Measurements from ENCODE around the gene ARMCX4. TPM values are rescaled to one million over a fixed set of nuclear protein-coding genes. Genes with fewer than 3 reads are reported as not detected.

The ARMCX4 gene
- total RNA-seq: 0.70 and 1.4 TPM in 2 replicates

DNA sequence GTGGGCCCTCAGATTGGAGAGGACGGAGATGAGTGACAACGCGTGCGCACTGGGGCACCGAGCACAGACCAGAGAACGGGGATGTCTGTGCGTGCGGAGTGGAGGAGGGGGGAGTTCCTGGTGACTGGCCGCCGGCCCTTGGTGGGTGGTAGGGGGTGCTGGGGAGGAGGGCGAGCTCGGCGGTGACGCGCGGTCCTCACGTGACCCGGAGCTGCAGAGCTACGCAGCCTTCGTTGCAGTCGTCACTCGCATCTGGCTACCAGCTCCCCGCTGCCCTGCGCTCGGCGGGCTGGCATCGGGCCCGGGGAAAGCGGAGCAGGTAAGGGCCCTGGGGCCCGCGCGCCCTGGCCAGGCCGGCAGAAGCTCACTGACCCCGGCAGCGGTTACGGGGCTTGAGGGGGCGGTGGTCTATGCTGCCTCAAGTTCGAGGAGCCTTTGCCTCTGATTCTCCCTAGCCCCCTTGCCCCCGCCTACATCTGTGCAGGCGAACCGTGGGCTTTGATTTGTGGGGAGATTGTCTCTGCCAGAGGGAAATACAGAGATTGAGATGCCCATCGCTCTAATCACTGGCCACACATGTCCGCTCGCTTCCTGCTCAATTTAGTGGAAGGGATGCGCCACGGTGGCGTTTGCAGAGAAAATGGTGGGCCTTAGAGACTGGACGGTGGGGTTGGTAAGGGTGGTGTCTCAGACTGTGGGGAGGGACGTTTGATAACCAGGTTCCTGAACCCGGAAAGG is at the start of gene ARMCX4:
ARMCX4 (plus strand) TSS at position 245 of the 738 bp plus-strand sequence. CDS start 3,134 bp downstream, outside the sequence.

Other genes with a start within 250 kb of the ARMCX4 start
- not detected in 2 replicates for gene TAF7L, start 194.1 kb upstream of the ARMCX4 start, total RNA-seq
- gene TIMM8A, start 136.7 kb upstream of the ARMCX4 start, total RNA-seq: 2.6 and 4.3 TPM in 2 replicates
- 0.17 TPM in 1 of 2 replicates, not detected in the other for gene BTK, start 99.3 kb upstream of the ARMCX4 start, total RNA-seq
- gene RPL36A, start 94.4 kb upstream of the ARMCX4 start, total RNA-seq: 335 and 700 TPM in 2 replicates
- gene GLA, start 77.5 kb upstream of the ARMCX4 start, total RNA-seq: 10.9 and 18.1 TPM in 2 replicates
- 39.7 and 45.3 TPM in 2 replicates for gene HNRNPH2, start 77.2 kb upstream of the ARMCX4 start, total RNA-seq
- gene ARMCX1, start 65.1 kb downstream of the ARMCX4 start, total RNA-seq: 24.7 and 34.0 TPM in 2 replicates
- 24.2 and 24.9 TPM in 2 replicates for gene ARMCX6, start 132.5 kb downstream of the ARMCX4 start, total RNA-seq
- 43.6 and 52.9 TPM in 2 replicates for gene ARMCX3, start 137.7 kb downstream of the ARMCX4 start, total RNA-seq
- 73.8 and 76.3 TPM in 2 replicates for gene ARMCX2, start 174.4 kb downstream of the ARMCX4 start, total RNA-seq

Measured in pericardium fibroblast (primary cell).